ENCODE data around the gene GSC2.

GSC2 gene

GRCh38 chr22:19178657-19179496 lies 28.8 kb upstream of the GSC2 start, which contains the start of gene SLC25A1:
Gene SLC25A1 (minus strand): TSS chr22:19178736. CDS start chr22:19178673, 63 bp downstream.
- in situ Hi-C loops (cut with HindIII; ENCODE audit: low sequenced_read_pairs) = no loop called here

GRCh38 chr22:19178065-19178656 lies 28.1 kb upstream of the GSC2 start:
- in situ Hi-C loops (cut with HindIII; ENCODE audit: low sequenced_read_pairs) = no loop called here

GRCh38 chr22:19177164-19178064 lies 27.3 kb upstream of the GSC2 start:
- in situ Hi-C loops (cut with HindIII; ENCODE audit: low sequenced_read_pairs) = no loop called here

- in situ Hi-C loops (cut with HindIII; ENCODE audit: low sequenced_read_pairs) = no loop called here
These were observed 26.6 kb upstream of the GSC2 start for GRCh38 chr22:19176732-19177131.

GRCh38 chr22:19176175-19176643 lies 26.1 kb upstream of the GSC2 start:
- in situ Hi-C loops (cut with HindIII; ENCODE audit: low sequenced_read_pairs) = no loop called here

- in situ Hi-C loops (cut with HindIII; ENCODE audit: low sequenced_read_pairs) = no loop called here
These were observed 25.6 kb upstream of the GSC2 start for GRCh38 chr22:19175602-19176174.

GRCh38 chr22:19175026-19175601 lies 25.0 kb upstream of the GSC2 start:
- in situ Hi-C loops (cut with HindIII; ENCODE audit: low sequenced_read_pairs) = no loop called here

- in situ Hi-C loops (cut with HindIII; ENCODE audit: low sequenced_read_pairs) = no loop called here
These were observed 24.3 kb upstream of the GSC2 start for GRCh38 chr22:19174106-19175025.

- in situ Hi-C loops (cut with HindIII; ENCODE audit: low sequenced_read_pairs) = no loop called here
These were observed 23.2 kb upstream of the GSC2 start for GRCh38 chr22:19173047-19174035.

GRCh38 chr22:19172213-19173046 lies 22.3 kb upstream of the GSC2 start:
- in situ Hi-C loops (cut with HindIII; ENCODE audit: low sequenced_read_pairs) = no loop called here

GRCh38 chr22:19169947-19170318 lies 19.8 kb upstream of the GSC2 start:
- in situ Hi-C loops (cut with HindIII; ENCODE audit: low sequenced_read_pairs) = no loop called here

GRCh38 chr22:19169002-19169946 lies 19.2 kb upstream of the GSC2 start:
- in situ Hi-C loops (cut with HindIII; ENCODE audit: low sequenced_read_pairs) = no loop called here

- in situ Hi-C loops (cut with HindIII; ENCODE audit: low sequenced_read_pairs) = no loop called here
These were observed 18.2 kb upstream of the GSC2 start for GRCh38 chr22:19168088-19168890.

- in situ Hi-C loops (cut with HindIII; ENCODE audit: low sequenced_read_pairs) = no loop called here
These were observed 17.2 kb upstream of the GSC2 start for GRCh38 chr22:19167106-19167869.

- in situ Hi-C loops (cut with HindIII; ENCODE audit: low sequenced_read_pairs) = no loop called here
These were observed 16.3 kb upstream of the GSC2 start for GRCh38 chr22:19166421-19166820.

All from endothelial cell of hepatic sinusoid (primary cell).